HAP-1 (cell line): ENCODE data around the gene CELF5.
A peak's percentile ranks its signal among the peaks of the same experiment; 100 is the strongest.
"Not testable (repeated sequence)": the region's sequence is repeated elsewhere in the genome, so short reads cannot be mapped to it uniquely, and the experiment has no call there.

Experiments used
- DNase-seq, 2 experiments: peaks; one replicate each; pipeline ENCODE4 v3.0.0-alpha.2; 2016 to 2020; ENCODE audit warnings: low spot score in 2 of 2
- H3K27me3 ChIP-seq: fragments of 250-450 bp; sonication (Bioruptor Pico); 2 replicates; pipeline ENCODE4 v1.5.1; 2020; ENCODE audit warnings: low read depth, mild to moderate bottlenecking, moderate library complexity
- H3K36me3 ChIP-seq: fragments of 250-450 bp; sonication (Bioruptor Pico); replicated peaks from 2 replicates; pipeline ENCODE4 v1.5.1; 2020; ENCODE audit warnings: mild to moderate bottlenecking
- H3K4me1 ChIP-seq: fragments of 250-450 bp; sonication (Bioruptor Pico); 2 replicates; pipeline ENCODE4 v1.5.1; 2020; ENCODE audit warnings: mild to moderate bottlenecking
- H3K4me3 ChIP-seq: fragments of 250-450 bp; sonication (Bioruptor Pico); 2 replicates; pipeline ENCODE4 v1.5.1; 2020; ENCODE audit warnings: mild to moderate bottlenecking, moderate library complexity
- H3K9me3 ChIP-seq: fragments of 250-450 bp; sonication (Bioruptor Pico); 2 replicates; pipeline ENCODE4 v1.5.1; 2020; ENCODE audit warnings: mild to moderate bottlenecking, moderate library complexity
- in situ Hi-C: fragments of 300-500 bp; cut with MboI; formaldehyde crosslinking; loops from 3 replicates; pipeline ENCODE4 v1.14.3; 2020; ENCODE audit warnings: low sequenced_read_pairs, inconsistent platforms, mixed read lengths

CELF5 gene

GRCh38 chr19:3186891-3187661, 37.4 kb upstream of the CELF5 start:
- no peak for DNase-seq
- Histone ChIP-seq H3K36me3 (peaks cover 28% of the 10 kb centered on the region), H3K4me1 (peaks cover 5% of the 10 kb centered on the region; the same call in 1 of the 2 replicates), H3K9me3 (no peaks in the 10 kb centered on the region), H3K4me3 (peak overlapping the region; percentile 88), H3K27me3 (no peaks in the 10 kb centered on the region)
- in situ Hi-C loops, result no loop called here

DNA sequence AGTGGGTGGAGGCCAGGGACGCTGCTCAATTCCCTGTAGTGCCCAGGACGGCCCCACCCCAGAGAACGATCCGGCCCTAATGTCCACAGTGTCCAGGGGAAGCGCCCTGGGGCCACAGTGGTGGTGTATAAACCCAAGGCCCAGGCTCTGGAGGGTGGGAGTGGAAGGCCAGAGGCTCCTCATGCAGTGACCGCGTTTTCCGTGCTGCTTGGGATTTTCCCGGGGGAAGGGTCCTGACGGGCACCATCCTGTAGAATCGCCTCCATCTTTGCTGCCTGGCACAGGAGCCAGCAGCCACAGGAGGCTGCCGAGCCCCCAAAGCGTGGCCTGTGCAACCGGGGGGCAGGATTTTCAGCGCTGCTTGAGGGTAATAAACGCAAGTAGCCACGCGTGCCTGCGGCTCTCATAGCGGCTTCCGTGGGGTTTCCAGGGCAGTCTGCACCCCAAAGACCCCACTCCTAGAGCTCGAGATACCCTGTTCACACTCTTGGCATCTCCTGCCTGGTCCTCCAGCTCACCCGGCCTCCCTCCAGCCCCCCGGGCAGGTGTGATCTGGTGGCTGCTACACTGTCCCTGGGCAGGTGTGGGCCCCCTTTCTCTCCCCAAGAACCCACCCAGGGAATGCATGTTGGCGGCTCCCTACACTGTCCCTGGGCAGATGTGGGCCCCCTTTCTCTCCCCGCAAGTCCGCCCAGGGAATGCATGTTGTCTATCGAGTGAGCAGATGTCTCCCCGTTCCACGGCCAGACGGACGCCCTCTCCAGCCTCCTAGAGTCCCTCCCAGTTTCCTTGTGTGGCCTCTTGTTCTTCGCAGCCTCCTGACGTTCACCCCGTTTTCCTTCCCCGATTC, 36.6 kb upstream of the CELF5 start:
- in situ Hi-C loops, result no loop called here
- Histone ChIP-seq H3K4me1 (peaks cover 5% of the 10 kb centered on the region; the same call in 1 of the 2 replicates), H3K9me3 (no peaks in the 10 kb centered on the region), H3K27me3 (no peaks in the 10 kb centered on the region), H3K4me3 (peak overlapping the region; percentile 88; the same call in 1 of the 2 replicates), H3K36me3 (peaks cover 28% of the 10 kb centered on the region)
- no peak for DNase-seq

- Histone ChIP-seq H3K4me3 (no peak overlapping the region), H3K9me3 (no peaks in the 10 kb centered on the region), H3K27me3 (no peaks in the 10 kb centered on the region), H3K4me1 (peaks cover 5% of the 10 kb centered on the region; the same call in 1 of the 2 replicates), H3K36me3 (peaks cover 32% of the 10 kb centered on the region)
- in situ Hi-C loops, result no loop called here
- DNase-seq, result no peak
These were observed 35.5 kb upstream of the CELF5 start for GRCh38 chr19:3188627-3189596.

GRCh38 chr19:3189702-3190469, 34.6 kb upstream of the CELF5 start:
- in situ Hi-C loops, result no loop called here
- no peaks in the 10 kb centered on the region for H3K9me3 ChIP-seq
- no peaks in the 10 kb centered on the region for H3K27me3 ChIP-seq
- H3K36me3 ChIP-seq, result peaks cover 35% of the 10 kb centered on the region
- no peak overlapping the region for H3K4me3 ChIP-seq
- H3K4me1 ChIP-seq, result peaks cover 5% of the 10 kb centered on the region; the same call in 1 of the 2 replicates
- DNase-seq, result no peak

GRCh38 chr19:3190470-3190770, 34.0 kb upstream of the CELF5 start:
- H3K27me3 ChIP-seq, result no peaks in the 10 kb centered on the region
- no peaks in the 10 kb centered on the region for H3K9me3 ChIP-seq
- no peak for DNase-seq
- H3K4me3 ChIP-seq, result no peak overlapping the region
- H3K4me1 ChIP-seq, result peaks cover 5% of the 10 kb centered on the region; the same call in 1 of the 2 replicates
- H3K36me3 ChIP-seq, result peaks cover 35% of the 10 kb centered on the region
- in situ Hi-C loops, result no loop called here

GRCh38 chr19:3190921-3191805, 33.3 kb upstream of the CELF5 start:
- DNase-seq, result no peak
- peaks cover 36% of the 10 kb centered on the region for H3K36me3 ChIP-seq
- in situ Hi-C loops, result no loop called here
- H3K27me3 ChIP-seq, result no peaks in the 10 kb centered on the region
- H3K4me1 ChIP-seq, result peaks cover 5% of the 10 kb centered on the region; the same call in 1 of the 2 replicates
- no peaks in the 10 kb centered on the region for H3K9me3 ChIP-seq
- no peak overlapping the region for H3K4me3 ChIP-seq

- H3K27me3 ChIP-seq, H3K4me3 ChIP-seq, H3K9me3 ChIP-seq, H3K4me1 ChIP-seq, DNase-seq, in situ Hi-C loops: not testable (repeated sequence)
- peaks cover 37% of the 10 kb centered on the region for H3K36me3 ChIP-seq
These were observed 32.7 kb upstream of the CELF5 start for GRCh38 chr19:3191806-3192104.

- DNase-seq, result no peak
- no peak overlapping the region for H3K4me3 ChIP-seq
- H3K27me3 ChIP-seq, result no peaks in the 10 kb centered on the region
- peaks cover 1% of the 10 kb centered on the region for H3K4me1 ChIP-seq
- peaks cover 36% of the 10 kb centered on the region for H3K36me3 ChIP-seq
- in situ Hi-C loops, result no loop called here
- no peaks in the 10 kb centered on the region for H3K9me3 ChIP-seq
These were observed 32.2 kb upstream of the CELF5 start for GRCh38 chr19:3192228-3192635.

DNA sequence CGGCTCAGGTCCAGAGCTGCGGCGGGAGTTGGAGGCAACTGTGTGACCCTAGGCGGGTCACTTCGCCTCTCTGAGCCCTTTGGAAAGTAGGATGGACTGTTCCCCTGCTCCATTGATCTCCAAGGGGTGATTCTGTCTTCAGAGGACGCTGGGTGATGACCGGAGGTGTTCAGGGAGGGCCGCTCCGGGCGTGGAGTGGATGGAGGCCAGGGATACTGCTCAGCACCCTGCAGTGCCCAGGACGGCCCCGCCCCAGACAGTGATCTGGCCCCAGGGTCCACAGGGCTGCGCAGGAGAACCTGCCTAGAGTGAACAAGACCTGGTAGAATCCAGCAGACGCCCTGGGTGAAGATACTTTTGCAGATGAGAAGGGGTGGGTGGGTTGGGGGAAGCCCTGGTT, 31.8 kb upstream of the CELF5 start:
- Histone ChIP-seq H3K4me1 (no peaks in the 10 kb centered on the region; the same call in 1 of the 2 replicates), H3K27me3 (no peaks in the 10 kb centered on the region), H3K36me3 (peaks cover 37% of the 10 kb centered on the region), H3K4me3 (no peak overlapping the region), H3K9me3 (no peaks in the 10 kb centered on the region)
- in situ Hi-C loops, result no loop called here
- no peak for DNase-seq

DNA sequence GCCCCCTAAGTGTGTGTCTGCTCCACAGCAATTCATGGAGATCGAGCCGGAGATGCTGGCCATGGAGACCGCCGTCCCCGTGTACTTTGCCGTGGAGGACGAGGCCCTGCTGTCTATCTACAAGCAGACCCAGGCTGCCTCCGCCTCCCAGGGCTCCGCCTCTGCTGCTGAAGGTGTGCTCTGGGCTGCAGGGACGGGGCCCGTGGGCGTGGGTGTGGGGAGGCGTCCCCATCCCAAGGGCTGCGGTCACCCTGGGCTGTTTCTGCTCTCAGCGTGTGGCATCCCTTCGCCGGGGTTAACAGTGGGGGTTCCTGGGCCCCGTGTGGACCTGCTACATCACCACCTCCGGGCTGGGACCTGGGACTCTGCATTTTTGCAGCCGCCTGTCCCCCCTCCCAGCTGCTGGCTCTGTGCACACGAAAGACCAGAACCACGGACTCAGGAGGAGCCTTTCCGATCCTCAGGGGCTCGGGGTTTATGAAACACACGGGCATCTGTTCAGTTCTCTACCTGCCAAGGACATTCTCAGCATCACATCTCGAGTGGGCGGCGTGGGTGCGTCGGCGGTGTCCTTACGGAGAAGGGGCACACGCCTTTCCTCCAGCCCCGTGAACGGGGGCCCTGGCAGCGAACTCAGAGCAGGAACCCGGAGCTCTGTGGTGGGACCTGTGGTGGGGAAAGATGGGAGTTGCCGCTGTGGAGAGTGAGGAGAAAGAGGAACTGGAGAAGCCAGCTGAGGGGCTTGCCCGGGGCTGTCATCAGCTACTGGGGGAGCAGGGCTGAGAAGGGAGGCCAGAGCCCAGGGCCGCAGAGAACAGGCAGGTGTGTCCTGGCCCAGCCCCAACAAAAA, 31.0 kb upstream of the CELF5 start:
- DNase-seq, result no peak
- Histone ChIP-seq H3K9me3 (no peaks in the 10 kb centered on the region), H3K4me3 (no peak overlapping the region), H3K36me3 (peaks cover 33% of the 10 kb centered on the region), H3K4me1 (no peaks in the 10 kb centered on the region; the same call in 1 of the 2 replicates), H3K27me3 (no peaks in the 10 kb centered on the region)
- in situ Hi-C loops, result no loop called here

DNA sequence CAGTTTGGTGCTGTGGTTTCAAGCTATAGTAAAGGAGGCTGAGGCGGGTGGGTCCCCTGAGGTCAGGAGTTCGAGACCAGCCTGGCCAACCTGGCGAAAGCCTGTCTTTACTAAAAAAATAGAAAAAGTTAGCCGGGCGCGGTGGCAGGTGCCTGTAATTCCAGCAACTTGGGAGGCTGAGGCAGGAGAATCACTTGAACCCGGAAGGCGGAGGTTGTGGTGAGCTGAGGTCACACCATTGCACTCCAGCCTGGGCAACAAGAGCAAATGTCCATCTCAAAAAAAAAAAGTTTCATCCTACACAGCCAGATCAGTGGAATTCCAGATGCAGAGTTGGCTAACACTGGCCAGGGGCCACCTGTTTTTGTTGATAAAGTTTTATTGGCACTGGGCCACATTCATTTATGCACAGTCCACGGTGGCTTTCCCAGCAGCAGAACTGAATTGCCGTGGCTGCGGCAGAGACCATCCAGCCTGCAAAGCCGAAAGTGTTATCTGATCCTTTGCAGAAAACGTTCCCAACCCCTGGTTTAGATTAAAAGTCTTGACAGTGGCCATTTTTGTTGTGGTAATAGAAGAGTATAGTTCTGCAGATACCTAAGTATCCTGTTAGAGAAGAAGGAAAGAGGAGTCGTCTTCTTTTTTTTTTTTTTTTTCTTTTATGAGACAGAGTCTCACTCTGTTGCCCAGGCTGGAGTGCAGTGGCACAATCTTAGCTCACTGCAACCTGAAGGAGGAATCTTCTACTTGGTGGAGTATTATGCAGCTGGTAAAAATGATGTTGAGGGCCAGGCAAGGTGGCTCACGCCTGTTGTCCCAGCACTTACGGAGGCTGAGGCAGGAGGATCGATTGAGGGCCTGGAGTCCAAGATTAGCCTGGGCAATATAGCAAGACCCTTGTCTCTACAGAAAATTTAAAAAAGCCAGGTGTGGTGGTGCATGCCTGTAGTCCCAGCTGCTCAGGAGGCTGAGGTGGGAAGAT, 30.1 kb upstream of the CELF5 start:
- H3K4me3 ChIP-seq, result no peak overlapping the region
- no peaks in the 10 kb centered on the region for H3K27me3 ChIP-seq
- in situ Hi-C loops, result no loop called here
- H3K9me3 ChIP-seq, result no peaks in the 10 kb centered on the region
- DNase-seq, result no peak
- H3K36me3 ChIP-seq, result peaks cover 33% of the 10 kb centered on the region
- H3K4me1 ChIP-seq, result no peaks in the 10 kb centered on the region; the same call in 1 of the 2 replicates
